Measurements from ENCODE around the gene TRIM2.
A peak's percentile ranks its signal among the peaks of the same experiment; 100 is the strongest.

Gene TRIM2

DNA sequence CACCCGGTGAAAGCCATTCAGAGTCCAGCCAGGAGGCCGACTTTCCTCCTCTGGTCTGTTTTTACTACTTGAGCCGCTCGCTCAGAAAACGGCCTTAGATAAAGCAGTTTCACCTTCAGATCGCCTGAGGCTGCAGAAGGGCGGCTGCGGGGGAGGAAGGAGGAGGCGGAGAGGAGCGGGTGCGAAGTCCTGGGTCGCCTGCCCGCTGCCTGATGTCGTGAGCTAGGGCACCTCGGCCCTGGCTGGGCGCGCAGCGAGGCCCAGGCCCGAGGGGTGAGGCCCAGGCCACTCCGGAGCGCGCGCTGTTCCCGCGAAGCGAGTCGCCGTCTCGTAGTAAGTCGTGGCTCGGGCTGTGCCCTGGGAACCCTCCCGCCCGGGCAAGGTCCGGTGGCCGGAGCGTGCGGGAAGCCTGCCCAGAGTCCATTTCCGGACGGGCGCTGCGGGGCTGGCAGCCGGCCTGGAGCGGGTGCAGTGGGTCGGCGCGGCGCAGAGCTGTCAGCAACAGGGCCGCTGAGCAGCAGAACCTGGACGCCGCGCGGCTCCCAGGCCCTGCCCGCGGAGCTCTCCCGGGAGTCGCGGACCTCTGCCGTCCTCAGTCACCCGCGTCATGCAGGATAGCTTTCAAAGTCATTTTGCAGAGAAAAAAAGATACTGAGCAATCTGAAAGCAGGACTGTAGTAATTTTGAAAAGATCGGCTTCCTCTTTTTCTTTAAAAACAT, 18.6 kb downstream of the TRIM2 start:
- DNase-seq, result peak; percentile 29 to 40
- TF ChIP-seq POLR2A (IDR thresholded peaks at IDR 0.05; ENCODE audit: low read length), result no peak

DNA sequence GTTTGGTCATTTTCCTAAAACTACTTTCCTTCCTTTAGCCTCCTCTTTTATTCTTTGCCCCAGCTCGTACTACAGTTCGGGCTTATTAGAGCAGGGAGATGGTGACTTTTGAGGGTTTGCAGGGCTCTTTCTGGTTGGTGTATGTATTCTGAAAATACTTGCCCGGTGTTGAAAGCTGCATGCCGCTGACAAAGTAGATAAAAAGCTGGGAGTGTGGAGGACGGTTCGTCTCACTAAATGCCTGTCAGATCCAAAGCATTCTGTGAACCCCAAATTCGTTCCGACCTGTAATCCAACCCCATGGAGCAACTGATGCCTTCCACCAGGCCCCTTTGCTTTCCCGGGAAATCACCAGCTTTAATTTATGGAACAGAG, 19.2 kb downstream of the TRIM2 start:
- TF ChIP-seq GATA1 (IDR thresholded peaks at IDR 0.05; ENCODE audit: low read depth, low read length), result no peak
- no peak for DNase-seq

DNA sequence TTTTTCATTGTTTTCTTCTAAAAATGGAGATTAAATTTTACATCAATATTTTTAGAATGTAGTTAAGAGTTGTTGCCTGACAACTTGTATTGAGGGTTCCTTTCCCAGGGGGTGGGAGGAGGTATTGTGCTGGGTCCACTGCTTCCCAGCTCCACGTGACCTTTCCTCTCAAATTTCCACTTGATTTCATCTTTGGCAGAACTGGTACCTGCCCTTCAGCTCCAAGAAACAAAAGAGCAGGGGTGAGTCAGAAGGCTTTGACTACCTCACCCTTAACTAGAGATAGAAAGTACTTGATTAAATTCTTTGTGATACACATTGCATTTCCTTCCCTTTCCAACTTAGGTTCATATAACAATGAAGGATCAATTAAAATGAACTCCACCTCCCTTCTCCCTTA, 19.7 kb downstream of the TRIM2 start:
- TF ChIP-seq GATA1 (IDR thresholded peaks at IDR 0.05; ENCODE audit: low read depth, low read length) (no peak), POLR2A (IDR thresholded peaks at IDR 0.05; ENCODE audit: low read length) (no peak)
- no peak for DNase-seq

DNA sequence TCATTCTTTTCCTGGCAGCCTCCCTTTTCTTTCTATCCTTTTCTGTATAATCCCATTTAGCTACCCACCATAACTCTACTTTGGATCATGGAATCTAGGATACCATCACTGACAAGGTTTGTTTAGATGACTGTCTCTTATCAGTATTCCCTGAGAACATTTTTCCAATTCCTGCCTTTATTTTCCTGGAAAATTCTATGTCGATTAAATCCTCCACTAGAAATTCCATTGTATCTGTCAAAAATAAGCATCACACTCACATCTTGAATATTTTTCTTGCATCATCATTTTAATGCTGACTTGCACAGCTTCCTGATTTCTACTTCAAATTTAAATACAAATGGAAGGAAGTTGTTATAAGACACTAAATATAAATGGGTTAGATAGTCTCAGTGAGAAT, 20.2 kb downstream of the TRIM2 start:
- no peak for DNase-seq
- no peak for TF ChIP-seq GATA1 (IDR thresholded peaks at IDR 0.05; ENCODE audit: low read depth, low read length)
- no peak for TF ChIP-seq POLR2A (IDR thresholded peaks at IDR 0.05; ENCODE audit: low read length)

DNA sequence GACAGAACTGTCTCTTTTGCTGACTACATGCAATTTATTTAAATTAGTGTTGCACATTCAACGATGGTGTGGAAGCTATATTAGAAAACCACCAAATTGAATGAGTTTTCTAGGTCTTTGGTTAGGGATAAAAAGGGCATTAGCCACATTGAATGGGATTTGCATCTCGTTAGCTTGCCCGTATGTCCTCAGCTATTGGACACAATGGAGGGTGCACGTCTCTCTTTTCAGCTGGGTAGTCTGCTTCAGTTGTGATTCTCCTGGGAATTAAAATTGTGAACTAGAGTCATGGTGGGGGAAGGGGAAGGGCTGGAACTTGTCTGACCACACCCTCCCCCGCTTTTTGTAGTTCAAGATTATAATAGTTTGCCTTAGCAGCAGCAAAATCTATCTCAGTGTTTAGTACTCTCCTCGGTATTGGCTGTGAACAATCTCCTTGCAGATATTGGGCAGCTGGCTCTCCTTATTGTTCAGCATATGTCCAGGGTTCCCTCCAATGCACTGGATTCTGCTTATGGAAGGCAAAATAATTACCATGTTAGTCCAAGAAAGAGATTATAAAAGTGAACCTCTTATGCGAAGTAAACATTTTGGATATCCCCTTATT, 23.3 kb downstream of the TRIM2 start:
- TF ChIP-seq GATA1 (IDR thresholded peaks at IDR 0.05; ENCODE audit: low read depth, low read length) (no peak), POLR2A (IDR thresholded peaks at IDR 0.05; ENCODE audit: low read length) (no peak)
- no peak for DNase-seq

DNA sequence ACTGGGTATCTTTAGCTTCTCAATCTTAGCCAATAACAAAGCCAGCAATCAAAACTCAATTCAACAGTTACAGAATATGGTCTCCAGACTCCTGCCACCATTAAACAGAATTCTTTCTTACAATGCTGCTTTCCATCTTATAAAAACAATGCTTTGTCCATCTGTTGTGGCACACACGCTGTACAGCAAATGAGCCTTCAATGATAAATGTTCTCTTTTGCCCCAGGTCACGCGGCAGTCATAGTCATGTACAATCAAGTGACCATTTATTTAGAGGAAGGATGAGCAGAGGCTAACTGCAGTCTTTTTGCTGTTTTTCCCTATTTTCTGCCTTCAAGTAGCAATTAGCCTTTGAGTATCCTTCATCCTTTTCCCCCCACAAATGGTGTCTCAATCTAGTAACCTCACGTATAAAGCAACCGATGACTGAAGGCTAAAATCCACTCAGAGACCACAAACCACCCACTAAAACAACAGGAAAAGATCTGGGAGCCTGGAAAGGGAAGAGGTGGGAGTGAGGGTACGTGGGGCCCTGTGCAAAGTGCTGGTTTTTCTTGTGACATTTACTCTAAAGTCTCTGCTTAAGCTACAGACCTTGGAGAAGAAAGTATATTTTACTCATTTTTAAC, 24.4 kb downstream of the TRIM2 start:
- DNase-seq, result no peak
- no peak for TF ChIP-seq POLR2A (IDR thresholded peaks at IDR 0.05; ENCODE audit: low read length)
- no peak for TF ChIP-seq GATA1 (IDR thresholded peaks at IDR 0.05; ENCODE audit: low read depth, low read length)

DNA sequence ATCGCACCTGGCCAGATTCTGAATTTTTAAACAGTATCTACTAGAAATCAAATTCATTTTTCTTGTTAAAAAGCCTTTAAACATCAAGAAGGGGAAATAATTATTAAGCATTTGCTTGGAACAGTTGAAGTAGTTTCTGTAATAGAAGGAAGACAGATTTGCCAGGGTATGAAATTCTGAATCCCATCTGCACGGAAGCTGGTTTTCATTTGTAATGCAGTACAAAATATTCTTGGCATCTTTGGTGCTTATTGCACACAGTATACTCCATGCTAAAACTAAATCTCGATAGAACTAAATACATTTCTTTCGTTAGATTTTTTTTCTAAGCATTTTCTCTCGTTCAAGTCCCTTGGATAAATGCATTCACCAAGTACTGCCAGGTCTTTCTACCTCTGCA, 25.3 kb downstream of the TRIM2 start:
- TF ChIP-seq POLR2A (IDR thresholded peaks at IDR 0.05; ENCODE audit: low read length) (no peak), GATA1 (IDR thresholded peaks at IDR 0.05; ENCODE audit: low read depth, low read length) (no peak)
- DNase-seq, result no peak

DNA sequence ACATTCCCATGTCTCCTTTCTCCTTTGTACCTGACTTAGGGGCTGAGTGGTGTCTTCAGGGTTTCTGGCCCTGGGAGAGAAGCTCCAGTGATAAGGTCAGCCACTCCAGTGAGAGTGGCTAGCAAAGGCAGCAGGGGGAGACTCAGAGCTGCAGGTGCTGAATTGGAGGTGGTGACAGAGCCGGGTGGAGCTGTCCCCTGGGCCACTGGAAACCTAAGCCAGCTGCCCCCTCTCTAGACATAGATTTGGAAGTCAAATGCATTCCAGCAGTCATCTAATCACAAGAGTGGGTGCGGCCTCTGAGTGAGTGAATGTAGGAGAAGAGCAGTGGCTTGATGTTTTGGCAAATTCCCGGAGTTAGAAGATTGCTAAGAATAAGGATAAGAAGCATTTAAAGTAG, 28.5 kb downstream of the TRIM2 start:
- no peak for TF ChIP-seq GATA1 (IDR thresholded peaks at IDR 0.05; ENCODE audit: low read depth, low read length)
- TF ChIP-seq POLR2A (IDR thresholded peaks at IDR 0.05; ENCODE audit: low read length), result no peak
- DNase-seq, result no peak

DNA sequence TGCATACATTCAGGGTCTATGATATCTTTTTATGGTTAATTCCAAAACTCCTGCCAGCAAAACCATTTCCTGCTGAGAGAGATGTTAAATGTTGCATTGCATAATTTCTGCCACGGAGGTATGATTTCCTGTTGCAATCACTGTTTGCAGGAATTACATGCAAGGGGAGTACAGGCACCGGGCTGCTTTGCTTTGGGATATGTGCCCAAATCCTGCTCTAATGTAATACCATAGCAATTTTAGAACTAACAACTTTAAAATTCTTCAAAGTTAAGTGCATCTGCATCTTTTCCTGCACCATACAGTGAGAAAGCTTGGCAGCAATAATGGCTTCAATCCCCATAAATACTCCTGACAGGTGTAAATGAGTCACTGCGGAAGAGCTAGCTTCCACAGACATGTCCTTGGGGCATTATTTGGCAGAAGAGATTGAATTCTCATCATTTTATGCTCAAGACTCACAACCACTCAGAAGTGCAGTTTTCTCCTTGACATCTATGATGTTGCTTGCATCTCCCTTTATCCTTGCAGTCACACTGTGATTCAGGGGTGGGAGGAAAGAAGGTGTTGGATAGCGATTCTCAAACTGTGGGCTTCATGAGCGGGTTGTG, 29.6 kb downstream of the TRIM2 start:
- no peak for TF ChIP-seq POLR2A (IDR thresholded peaks at IDR 0.05; ENCODE audit: low read length)
- no peak for TF ChIP-seq GATA1 (IDR thresholded peaks at IDR 0.05; ENCODE audit: low read depth, low read length)
- DNase-seq, result no peak

DNA sequence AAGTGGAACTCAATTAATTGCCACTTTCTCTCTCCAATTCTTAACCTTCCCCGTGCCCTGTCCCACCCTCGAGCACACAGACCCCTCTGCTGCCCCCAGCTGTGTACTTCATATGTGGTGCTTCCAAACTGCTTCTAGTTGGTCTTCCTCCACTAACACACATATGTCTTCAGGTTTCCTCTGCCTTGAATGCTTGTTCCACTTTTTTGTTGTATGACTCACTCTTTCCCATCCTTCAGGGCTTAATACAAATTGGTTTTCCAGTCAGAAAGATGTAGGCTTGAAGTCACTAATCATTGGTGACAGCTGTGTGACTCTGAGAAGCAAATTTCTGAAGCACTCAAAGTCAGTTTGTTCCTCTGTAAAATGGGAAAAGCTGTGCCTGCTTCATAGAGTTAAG, 30.6 kb downstream of the TRIM2 start:
- TF ChIP-seq GATA1 (IDR thresholded peaks at IDR 0.05; ENCODE audit: low read depth, low read length) (no peak), POLR2A (IDR thresholded peaks at IDR 0.05; ENCODE audit: low read length) (no peak)
- DNase-seq, result no peak

DNA sequence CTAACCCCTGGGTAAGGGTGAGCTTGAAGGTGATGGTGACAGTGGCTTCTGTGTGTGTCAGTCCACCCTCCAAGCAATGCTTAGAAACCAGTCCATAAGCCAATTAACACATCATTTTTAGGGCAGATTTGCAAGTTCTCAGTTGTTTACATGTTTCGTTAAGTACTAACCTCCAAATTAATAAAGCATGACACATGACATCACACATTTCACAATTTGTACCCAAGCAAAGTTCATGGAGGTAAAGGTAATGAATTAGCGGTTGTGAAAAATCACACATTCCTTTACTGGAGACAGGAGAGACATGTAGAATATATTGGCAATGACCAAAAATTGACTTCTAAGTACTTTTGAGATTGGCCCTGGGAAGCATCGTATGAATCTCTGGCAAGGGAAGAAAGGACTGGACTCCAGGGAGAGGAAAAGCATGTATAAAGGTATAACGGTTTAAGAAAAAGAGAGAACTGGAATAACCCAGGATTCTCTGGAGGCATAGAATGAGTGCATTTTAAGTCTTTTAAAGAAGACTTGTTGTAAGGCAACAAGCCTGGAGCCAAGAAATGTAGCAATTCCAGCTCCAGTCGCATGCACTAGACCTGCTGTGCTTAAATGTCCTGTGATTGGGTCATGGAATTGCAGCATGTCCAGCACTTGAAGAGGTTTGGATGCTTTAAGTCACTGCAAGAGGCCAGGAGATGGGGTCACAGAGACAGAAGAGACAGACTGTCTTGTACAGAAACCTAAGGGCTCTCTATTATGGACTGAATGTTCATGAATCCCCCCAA, 34.1 kb downstream of the TRIM2 start:
- no peak for DNase-seq
- TF ChIP-seq POLR2A (IDR thresholded peaks at IDR 0.05; ENCODE audit: low read length), result no peak
- TF ChIP-seq GATA1 (IDR thresholded peaks at IDR 0.05; ENCODE audit: low read depth, low read length), result no peak

DNA sequence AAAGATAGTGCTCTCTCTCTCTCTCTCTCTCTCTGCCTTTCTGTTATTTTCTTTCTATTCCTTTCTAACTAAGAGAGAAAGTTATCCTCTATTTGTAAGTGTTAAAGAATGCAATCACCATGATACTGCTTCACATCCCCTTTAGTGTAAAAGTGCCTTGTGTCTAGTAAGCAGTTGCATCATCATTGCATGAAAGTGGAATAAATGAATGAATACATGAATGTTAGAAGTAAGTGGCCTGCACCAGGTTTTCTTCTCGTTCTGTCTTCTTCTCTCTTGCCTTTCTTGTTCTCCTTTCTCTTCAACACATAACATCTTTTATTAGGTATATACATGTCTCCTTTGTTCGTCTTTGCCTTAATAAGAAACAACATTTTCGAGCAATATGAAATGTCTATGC, 35.2 kb downstream of the TRIM2 start:
- DNase-seq, result no peak
- TF ChIP-seq GATA1 (IDR thresholded peaks at IDR 0.05; ENCODE audit: low read depth, low read length), result no peak
- TF ChIP-seq POLR2A (IDR thresholded peaks at IDR 0.05; ENCODE audit: low read length), result no peak

DNA sequence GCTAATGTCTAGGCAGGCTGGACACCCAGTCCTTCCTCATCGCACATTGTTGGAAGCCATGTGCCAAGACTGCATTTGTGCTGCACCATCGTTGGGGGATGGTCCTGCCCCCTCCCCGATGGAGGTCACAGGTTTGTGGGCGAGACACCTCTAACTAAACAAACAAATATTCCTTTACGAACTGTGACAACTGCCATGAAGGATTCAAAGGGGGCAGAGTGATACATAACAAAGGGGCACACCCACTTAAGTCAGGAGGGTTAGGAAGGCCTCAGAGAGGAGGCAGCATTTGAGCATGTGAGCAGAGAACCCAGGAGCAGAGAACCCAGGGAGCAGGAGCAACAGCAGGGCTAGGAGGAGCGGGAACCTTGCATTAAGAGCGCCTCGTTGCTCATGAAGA, 37.1 kb downstream of the TRIM2 start:
- no peak for TF ChIP-seq POLR2A (IDR thresholded peaks at IDR 0.05; ENCODE audit: low read length)
- no peak for TF ChIP-seq GATA1 (IDR thresholded peaks at IDR 0.05; ENCODE audit: low read depth, low read length)

More for the DNA sequence above, 37.1 kb downstream of the TRIM2 start:
- no peak for DNase-seq
